ENCODE measurements around the gene A4GALT. TPM values are rescaled to one million over a fixed set of nuclear protein-coding genes. Genes with fewer than 3 reads are reported as not detected.

A4GALT gene
- total RNA-seq, 4 donors from 2014 or later: 10.9 to 36.4 (median 23.3) TPM

- no peak for TF ChIP-seq CTCF (IDR thresholded peaks at IDR 0.05; ENCODE audit: low read depth)
These were observed 15.8 kb downstream of the A4GALT start for GRCh38 chr22:42704896-42705295.

GRCh38 chr22:42702675-42703074 lies 18.0 kb downstream of the A4GALT start:
- TF ChIP-seq CTCF (IDR thresholded peaks at IDR 0.05; ENCODE audit: low read depth): no peak

GRCh38 chr22:42701694-42702093 lies 19.0 kb downstream of the A4GALT start:
- TF ChIP-seq CTCF (IDR thresholded peaks at IDR 0.05; ENCODE audit: low read depth): no peak

- no peak for TF ChIP-seq CTCF (IDR thresholded peaks at IDR 0.05; ENCODE audit: low read depth)
These were observed 19.8 kb downstream of the A4GALT start for GRCh38 chr22:42700901-42701300.

GRCh38 chr22:42700355-42700754 lies 20.3 kb downstream of the A4GALT start:
- no peak for TF ChIP-seq CTCF (IDR thresholded peaks at IDR 0.05; ENCODE audit: low read depth)

GRCh38 chr22:42699976-42700352 lies 20.7 kb downstream of the A4GALT start:
- TF ChIP-seq CTCF (IDR thresholded peaks at IDR 0.05; ENCODE audit: low read depth): no peak

- no peak for TF ChIP-seq CTCF (IDR thresholded peaks at IDR 0.05; ENCODE audit: low read depth)
These were observed 21.2 kb downstream of the A4GALT start for GRCh38 chr22:42699281-42699975.
